Right renal cortex interstitium (tissue), 3 donors: ENCODE results near the gene RIOK2. TPM values are rescaled to one million over a fixed set of nuclear protein-coding genes. Genes with fewer than 3 reads are reported as not detected.

Experiments
- DNase-seq, 3 donors: peaks; one replicate each; pipeline ENCODE4 v3.0.0-alpha.2; 2013; ENCODE audit warnings: low read depth in 3 of 3, low spot score in 2 of 3
- polyA plus RNA-seq, 3 donors: library from polyadenylated mRNA; unstranded; fragments of 120-200 nt; gene quantifications; one replicate each; pipeline ENCODE4 v1.2.1, GENCODE V29; 2013; ENCODE audit not compliant: insufficient read length in 3 of 3

The RIOK2 gene
- polyA plus RNA-seq, 3 donors, result 42.3 to 63.0 (median 47.9) TPM

- no peak for DNase-seq
Observed at GRCh38 chr5:97131139-97131710, 51.8 kb downstream of the RIOK2 start.

GRCh38 chr5:97127727-97128126, 55.3 kb downstream of the RIOK2 start:
- no peak for DNase-seq

- no peak for DNase-seq
Observed at GRCh38 chr5:97125125-97125683, 57.8 kb downstream of the RIOK2 start.

GRCh38 chr5:97124335-97124734, 58.7 kb downstream of the RIOK2 start:
- DNase-seq, result no peak

- DNase-seq, result no peak
Observed at GRCh38 chr5:97121848-97122247, 61.2 kb downstream of the RIOK2 start.

GRCh38 chr5:97120195-97120594, 62.9 kb downstream of the RIOK2 start:
- DNase-seq, result no peak

- no peak for DNase-seq
Observed at GRCh38 chr5:97119007-97119390, 64.0 kb downstream of the RIOK2 start.

- DNase-seq, result no peak
Observed at GRCh38 chr5:97118261-97119006, 64.6 kb downstream of the RIOK2 start.

- DNase-seq, result no peak
Observed at GRCh38 chr5:97115932-97116331, 67.1 kb downstream of the RIOK2 start.

GRCh38 chr5:97112230-97112629, 70.8 kb downstream of the RIOK2 start:
- no peak for DNase-seq

GRCh38 chr5:97111616-97112015, 71.4 kb downstream of the RIOK2 start:
- no peak for DNase-seq

- DNase-seq, result no peak
Observed at GRCh38 chr5:97111004-97111403, 72.0 kb downstream of the RIOK2 start.

Other genes starting within 250 kb of the RIOK2 start
- 10 to 100 TPM; 22.7 to 27.3 (median 26.6) TPM for gene LNPEP, start 247.2 kb downstream of the RIOK2 start, polyA plus RNA-seq
- gene LIX1, start 40.6 kb downstream of the RIOK2 start, polyA plus RNA-seq, result 1 to 10 TPM; 5.6 to 5.9 (median 5.7) TPM